Vagina (tissue), 2 donors: ENCODE data around the gene HOXD4. TPM values are rescaled to one million over a fixed set of nuclear protein-coding genes. Genes with fewer than 3 reads are reported as not detected.
A peak's percentile ranks its signal among the peaks of the same experiment; 100 is the strongest.

Experiments
- DNase-seq, 2 donors: peaks; one replicate each; pipeline ENCODE4 v3.0.0-alpha.2; 2017; ENCODE audit errors: extremely low spot score in 2 of 2
- H3K27ac ChIP-seq: fragments of 200-600 bp; sonication (generic); one replicate; pipeline ENCODE4 v1.5.1; 2019
- H3K27me3 ChIP-seq: fragments of 200-600 bp; sonication (generic); one replicate; pipeline ENCODE4 v1.5.1; 2019
- H3K36me3 ChIP-seq, 2 donors: fragments of 200-600 bp; sonication (generic); one replicate each; pipeline ENCODE4 v1.5.1; 2017 to 2019
- H3K4me1 ChIP-seq: fragments of 200-600 bp; sonication (generic); one replicate; pipeline ENCODE4 v1.5.1; 2019
- H3K4me3 ChIP-seq, 2 donors: fragments of 200-600 bp; sonication (generic); 1 replicate in 1 of 2; 2 replicates in 1 of 2; pipeline ENCODE4 v1.5.1; 2016 to 2019
- H3K9me3 ChIP-seq: fragments of 200-600 bp; sonication (generic); one replicate; pipeline ENCODE4 v1.5.1; 2019
- POLR2A ChIP-seq, 2 donors: fragments of 450-650 bp; IDR thresholded peaks; one replicate each; pipeline ENCODE4 v1.6.1; 2017; ENCODE audit warnings: antibody characterized with exemption in 2 of 2, mild to moderate bottlenecking in 2 of 2, moderate library complexity in 2 of 2
- POLR2AphosphoS5 ChIP-seq, 2 donors: sonication (generic); formaldehyde crosslinking; IDR thresholded peaks; one replicate each; pipeline ENCODE4 v1.9.0; 2017; ENCODE audit warnings: antibody characterized with exemption in 2 of 2, mild to moderate bottlenecking in 2 of 2, low read depth in 1 of 2; ENCODE audit not compliant: insufficient read depth in 1 of 2
- intact Hi-C: fragments of 100-400 bp; cut with DNase I; formaldehyde crosslinking; loops from one replicate; pipeline ENCODE4 v1.15.1; 2023
- total RNA-seq: library from RNA; depleted of rRNA; stranded (reverse); fragments of >200 nt; gene quantifications from one replicate; pipeline ENCODE4 v1.2.3, GENCODE V29; 2016
- TF ChIP-seq, protein P1 (sequence below), 3 experiments: fragments of 450-650 bp in 2 of 3; fragments of 200-600 bp in 1 of 3; sonication (generic) in 1 of 3; IDR thresholded peaks; one replicate each; pipeline ENCODE4 v1.5.1; 2017 to 2019; ENCODE audit warnings: antibody characterized with exemption in 3 of 3, mild to moderate bottlenecking in 2 of 3, moderate library complexity in 2 of 3

The HOXD4 gene
- total RNA-seq, 1 donor from 2014 or later = 4.9 TPM

GRCh38 chr2:176134035-176134434, 17.3 kb upstream of the HOXD4 start:
- intact Hi-C loops = no loop called here
- Histone ChIP-seq H3K4me1 (peaks cover 20% of the 10 kb centered on the region), H3K36me3 (no peaks in the 10 kb centered on the region)

GRCh38 chr2:176135035-176135440, 16.3 kb upstream of the HOXD4 start:
- Histone ChIP-seq H3K27me3 (peaks cover 5% of the 10 kb centered on the region), H3K27ac (peak overlapping the region; percentile 83), H3K36me3 (no peaks in the 10 kb centered on the region), H3K4me3 (peak overlapping the region in 1 of 2 donors; percentile 40), H3K4me1 (peaks cover 12% of the 10 kb centered on the region), H3K9me3 (no peaks in the 10 kb centered on the region)
- intact Hi-C loops = no loop called here
- TF ChIP-seq POLR2AphosphoS5 (IDR thresholded peaks at IDR 0.05; ENCODE audit: insufficient read depth in 1 of 2, low read depth in 1 of 2) (no peak), POLR2A (IDR thresholded peaks at IDR 0.05) (no peak)
- TF ChIP-seq, protein P1, sequence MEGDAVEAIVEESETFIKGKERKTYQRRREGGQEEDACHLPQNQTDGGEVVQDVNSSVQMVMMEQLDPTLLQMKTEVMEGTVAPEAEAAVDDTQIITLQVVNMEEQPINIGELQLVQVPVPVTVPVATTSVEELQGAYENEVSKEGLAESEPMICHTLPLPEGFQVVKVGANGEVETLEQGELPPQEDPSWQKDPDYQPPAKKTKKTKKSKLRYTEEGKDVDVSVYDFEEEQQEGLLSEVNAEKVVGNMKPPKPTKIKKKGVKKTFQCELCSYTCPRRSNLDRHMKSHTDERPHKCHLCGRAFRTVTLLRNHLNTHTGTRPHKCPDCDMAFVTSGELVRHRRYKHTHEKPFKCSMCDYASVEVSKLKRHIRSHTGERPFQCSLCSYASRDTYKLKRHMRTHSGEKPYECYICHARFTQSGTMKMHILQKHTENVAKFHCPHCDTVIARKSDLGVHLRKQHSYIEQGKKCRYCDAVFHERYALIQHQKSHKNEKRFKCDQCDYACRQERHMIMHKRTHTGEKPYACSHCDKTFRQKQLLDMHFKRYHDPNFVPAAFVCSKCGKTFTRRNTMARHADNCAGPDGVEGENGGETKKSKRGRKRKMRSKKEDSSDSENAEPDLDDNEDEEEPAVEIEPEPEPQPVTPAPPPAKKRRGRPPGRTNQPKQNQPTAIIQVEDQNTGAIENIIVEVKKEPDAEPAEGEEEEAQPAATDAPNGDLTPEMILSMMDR (IDR thresholded peaks at IDR 0.05) = no peak
- no peak for DNase-seq

More at GRCh38 chr2:176134035-176134434, 17.3 kb upstream of the HOXD4 start:
- TF ChIP-seq, protein P1 (IDR thresholded peaks at IDR 0.05) = no peak
- no peak for TF ChIP-seq POLR2AphosphoS5 (IDR thresholded peaks at IDR 0.05; ENCODE audit: insufficient read depth in 1 of 2, low read depth in 1 of 2)
- TF ChIP-seq POLR2A (IDR thresholded peaks at IDR 0.05) = no peak
- Histone ChIP-seq H3K4me3 (no peak overlapping the region), H3K27ac (peak overlapping the region; percentile 83), H3K9me3 (no peaks in the 10 kb centered on the region), H3K27me3 (peaks cover 5% of the 10 kb centered on the region)
- DNase-seq = no peak

DNA sequence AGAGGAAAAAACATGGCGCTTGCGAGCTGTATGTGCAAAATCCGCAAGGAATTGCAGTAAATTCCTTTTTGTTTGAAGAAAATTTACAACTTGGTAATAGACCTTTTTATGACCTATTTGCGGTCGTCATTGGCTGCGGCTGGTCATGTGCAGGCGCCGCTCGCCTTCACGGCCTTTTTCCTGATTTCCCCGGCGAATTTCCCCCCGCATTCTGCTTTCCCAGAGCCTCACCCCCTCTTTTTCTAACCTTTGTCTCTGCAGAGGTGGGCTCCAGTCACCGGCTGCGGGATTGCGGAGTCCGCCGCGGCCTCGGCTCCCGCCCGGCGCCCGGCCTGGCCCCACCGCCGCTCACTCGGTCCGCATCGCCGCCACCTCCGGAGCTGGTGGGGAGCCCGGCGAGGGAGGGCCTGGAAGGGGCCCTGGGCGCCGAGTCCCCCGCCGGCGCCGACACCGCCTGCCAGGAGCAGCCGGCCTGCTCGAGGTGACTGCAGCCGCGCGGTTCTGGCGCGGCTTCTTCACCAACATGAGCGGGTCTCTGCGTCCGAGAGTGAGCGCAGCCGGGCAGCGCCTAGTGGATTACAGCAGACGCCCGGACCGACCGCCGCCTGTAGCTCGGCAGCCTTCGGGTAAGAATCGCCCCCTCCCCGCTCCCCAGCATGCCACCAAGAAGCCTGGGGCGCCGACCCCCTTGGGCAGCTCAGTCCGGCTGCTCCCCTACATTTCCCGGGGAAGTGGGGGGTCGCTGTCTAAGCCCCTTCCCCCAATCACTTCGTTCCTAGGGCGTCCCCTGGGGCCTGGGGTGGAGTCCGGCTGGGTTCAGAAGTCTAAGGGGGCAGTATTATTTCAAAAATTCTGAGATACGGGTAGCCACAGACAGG, 14.7 kb upstream of the HOXD4 start:
- no peak for DNase-seq
- peaks cover 23% of the 10 kb centered on the region for H3K4me1 ChIP-seq
- intact Hi-C loops = no loop called here
- H3K27ac ChIP-seq = peak overlapping the region; percentile 83
- H3K36me3 ChIP-seq = no peaks in the 10 kb centered on the region
- H3K27me3 ChIP-seq = no peaks in the 10 kb centered on the region
- H3K9me3 ChIP-seq = no peaks in the 10 kb centered on the region
- no peak for TF ChIP-seq POLR2A (IDR thresholded peaks at IDR 0.05)
- peak in 1 of 2 donors; percentile 4 for TF ChIP-seq POLR2AphosphoS5 (IDR thresholded peaks at IDR 0.05; ENCODE audit: insufficient read depth in 1 of 2, low read depth in 1 of 2)
- TF ChIP-seq, protein P1 (IDR thresholded peaks at IDR 0.05) = no peak
- H3K4me3 ChIP-seq = peak overlapping the region; percentile 40 to 51

GRCh38 chr2:176137252-176137580, 14.1 kb upstream of the HOXD4 start:
- Histone ChIP-seq H3K9me3 (no peaks in the 10 kb centered on the region), H3K4me1 (peaks cover 21% of the 10 kb centered on the region), H3K36me3 (no peaks in the 10 kb centered on the region), H3K27me3 (no peaks in the 10 kb centered on the region), H3K27ac (peak overlapping the region; percentile 83), H3K4me3 (peak overlapping the region; percentile 40 to 51)
- no peak for TF ChIP-seq POLR2AphosphoS5 (IDR thresholded peaks at IDR 0.05; ENCODE audit: insufficient read depth in 1 of 2, low read depth in 1 of 2)
- TF ChIP-seq, protein P1 (IDR thresholded peaks at IDR 0.05) = no peak
- no peak for TF ChIP-seq POLR2A (IDR thresholded peaks at IDR 0.05)
- intact Hi-C loops = no loop called here
- no peak for DNase-seq

DNA sequence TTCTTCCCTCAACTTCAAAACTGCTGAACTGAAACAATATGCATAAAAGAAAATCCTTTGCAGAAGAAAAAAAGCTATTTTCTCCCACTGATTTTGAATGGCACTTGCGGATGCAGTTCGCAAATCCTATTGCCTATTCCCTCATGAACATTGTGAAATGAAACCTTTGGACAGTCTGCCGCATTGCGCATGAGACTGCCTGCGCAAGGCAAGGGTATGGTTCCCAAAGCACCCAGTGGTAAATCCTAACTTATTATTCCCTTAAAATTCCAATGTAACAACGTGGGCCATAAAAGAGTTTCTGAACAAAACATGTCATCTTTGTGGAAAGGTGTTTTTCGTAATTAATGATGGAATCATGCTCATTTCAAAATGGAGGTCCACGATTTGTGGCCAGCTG, 13.4 kb upstream of the HOXD4 start:
- intact Hi-C loops = no loop called here

More for the DNA sequence above, 13.4 kb upstream of the HOXD4 start:
- H3K36me3 ChIP-seq = no peaks in the 10 kb centered on the region
- no peak for DNase-seq
- TF ChIP-seq POLR2A (IDR thresholded peaks at IDR 0.05) (no peak), POLR2AphosphoS5 (IDR thresholded peaks at IDR 0.05; ENCODE audit: insufficient read depth in 1 of 2, low read depth in 1 of 2) (no peak)
- TF ChIP-seq, protein P1 (IDR thresholded peaks at IDR 0.05) = no peak
- H3K4me1 ChIP-seq = peaks cover 18% of the 10 kb centered on the region
- no peak overlapping the region for H3K27ac ChIP-seq
- H3K4me3 ChIP-seq = peak overlapping the region; percentile 17 to 51
- no peaks in the 10 kb centered on the region for H3K9me3 ChIP-seq
- H3K27me3 ChIP-seq = no peaks in the 10 kb centered on the region
